SJCRH30 (cell line): ENCODE data around the gene RTL9. TPM values are rescaled to one million over a fixed set of nuclear protein-coding genes. Genes with fewer than 3 reads are reported as not detected.
"Not testable (repeated sequence)": the region's sequence is repeated elsewhere in the genome, so short reads cannot be mapped to it uniquely, and the experiment has no call there.

Source experiments
- DNase-seq, 2 experiments: peaks; one replicate each; pipeline ENCODE4 v3.0.0-alpha.2; 2015 to 2020
- H3K27ac ChIP-seq: fragments of 250-450 bp; sonication (Bioruptor Pico); 2 replicates; pipeline ENCODE4 v1.5.1; 2020; ENCODE audit warnings: mild to moderate bottlenecking, moderate library complexity
- H3K27me3 ChIP-seq: fragments of 250-450 bp; sonication (Bioruptor Pico); 2 replicates; pipeline ENCODE4 v1.5.1; 2020; ENCODE audit warnings: mild to moderate bottlenecking, moderate library complexity
- H3K36me3 ChIP-seq: fragments of 250-450 bp; sonication (Bioruptor Pico); 2 replicates; pipeline ENCODE4 v1.5.1; 2020; ENCODE audit warnings: mild to moderate bottlenecking, moderate library complexity
- H3K4me1 ChIP-seq: fragments of 250-450 bp; sonication (Bioruptor Pico); 2 replicates; pipeline ENCODE4 v1.5.1; 2020; ENCODE audit warnings: mild to moderate bottlenecking, moderate library complexity
- H3K4me3 ChIP-seq: fragments of 250-450 bp; sonication (Bioruptor Pico); 2 replicates; pipeline ENCODE4 v1.5.1; 2020; ENCODE audit warnings: mild to moderate bottlenecking, moderate library complexity
- H3K9me3 ChIP-seq: fragments of 250-450 bp; sonication (Bioruptor Pico); replicated peaks from 2 replicates; pipeline ENCODE4 v1.5.1; 2020; ENCODE audit warnings: mild to moderate bottlenecking, moderate library complexity
- total RNA-seq: library from RNA; depleted of rRNA; stranded (reverse); fragments of >200 nt; shearing (Covaris generic); gene quantifications from 2 replicates; pipeline ENCODE4 v1.2.3, GENCODE V29; 2014

RTL9 gene
- total RNA-seq, 1 experiment from 2014 or later: 2.0 TPM

DNA sequence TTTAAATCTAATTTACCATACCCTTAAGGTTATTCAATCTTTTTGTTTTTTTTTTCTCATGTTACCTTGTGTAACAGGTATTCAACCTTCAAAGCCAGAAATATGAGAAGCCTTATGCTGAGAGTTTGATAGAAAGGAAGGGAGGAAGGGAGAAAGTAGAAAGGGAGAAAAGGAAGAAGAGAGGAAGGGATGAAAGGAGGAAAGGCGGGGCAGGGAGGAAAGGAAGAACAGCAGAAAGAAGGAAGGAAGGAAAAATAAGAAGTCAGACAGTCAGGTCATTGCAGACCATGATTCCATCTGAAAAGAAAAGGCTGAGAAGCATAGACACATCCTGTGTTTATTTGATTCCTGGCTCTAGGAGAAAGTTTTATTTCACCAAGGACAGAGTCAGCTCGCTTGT, 30.9 kb downstream of the RTL9 start:
- H3K36me3 ChIP-seq: no peaks in the 10 kb centered on the region
- H3K4me3 ChIP-seq: no peak overlapping the region
- DNase-seq: no peak
- no peaks in the 10 kb centered on the region for H3K27me3 ChIP-seq
- H3K4me1 ChIP-seq: peaks cover 3% of the 10 kb centered on the region; the same call in 1 of the 2 replicates
- H3K9me3 ChIP-seq: no peaks in the 10 kb centered on the region
- H3K27ac ChIP-seq: no peak overlapping the region

DNA sequence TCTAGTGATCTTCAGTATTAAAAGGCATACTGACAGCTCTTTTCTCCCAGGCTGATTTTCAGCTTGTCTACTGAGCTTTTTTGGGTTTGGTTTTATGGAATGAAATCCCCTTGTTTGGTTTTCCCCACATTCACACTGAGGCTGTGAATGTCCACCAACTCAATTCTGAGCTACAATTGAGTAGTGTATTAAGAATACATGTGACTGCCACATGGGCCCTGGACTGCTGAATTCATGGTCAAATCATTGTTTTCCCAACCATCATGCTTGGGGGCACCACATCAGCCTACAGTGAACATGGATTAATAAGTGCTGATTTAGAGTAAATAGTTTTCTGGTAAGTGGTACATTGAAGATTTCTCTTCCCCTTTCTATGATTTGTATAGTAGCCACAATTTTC, 32.4 kb downstream of the RTL9 start:
- no peak overlapping the region for H3K4me3 ChIP-seq
- no peak overlapping the region for H3K27ac ChIP-seq
- H3K36me3 ChIP-seq: no peaks in the 10 kb centered on the region
- H3K4me1 ChIP-seq: peaks cover 9% of the 10 kb centered on the region; the same call in 1 of the 2 replicates
- DNase-seq: no peak
- H3K27me3 ChIP-seq: no peaks in the 10 kb centered on the region
- no peaks in the 10 kb centered on the region for H3K9me3 ChIP-seq

DNA sequence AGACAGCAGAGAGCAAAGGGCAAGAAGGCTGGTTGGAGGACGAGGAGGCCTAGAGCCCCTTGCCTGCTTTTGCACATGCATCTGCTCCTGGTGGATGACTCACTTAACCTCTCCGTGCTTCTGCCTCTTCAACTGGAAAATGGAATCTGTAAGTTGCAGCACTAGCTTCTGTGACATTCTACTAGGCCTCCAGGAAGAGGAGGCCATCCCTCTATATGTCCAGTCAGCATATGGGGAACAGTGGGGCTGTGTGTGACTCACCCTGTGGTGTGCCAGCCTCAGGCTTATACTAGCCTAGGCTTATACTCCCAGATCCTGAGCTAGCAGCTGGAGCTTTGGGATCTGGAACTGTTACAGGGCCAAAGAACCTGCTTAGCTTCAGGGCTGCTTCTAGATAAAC, 36.0 kb downstream of the RTL9 start:
- Histone ChIP-seq H3K9me3 (no peaks in the 10 kb centered on the region), H3K27ac (peak overlapping the region; percentile 56), H3K27me3 (no peaks in the 10 kb centered on the region), H3K4me1 (peaks cover 9% of the 10 kb centered on the region; the same call in 1 of the 2 replicates), H3K4me3 (no peak overlapping the region), H3K36me3 (no peaks in the 10 kb centered on the region)
- peak; percentile 65 to 73 for DNase-seq

DNA sequence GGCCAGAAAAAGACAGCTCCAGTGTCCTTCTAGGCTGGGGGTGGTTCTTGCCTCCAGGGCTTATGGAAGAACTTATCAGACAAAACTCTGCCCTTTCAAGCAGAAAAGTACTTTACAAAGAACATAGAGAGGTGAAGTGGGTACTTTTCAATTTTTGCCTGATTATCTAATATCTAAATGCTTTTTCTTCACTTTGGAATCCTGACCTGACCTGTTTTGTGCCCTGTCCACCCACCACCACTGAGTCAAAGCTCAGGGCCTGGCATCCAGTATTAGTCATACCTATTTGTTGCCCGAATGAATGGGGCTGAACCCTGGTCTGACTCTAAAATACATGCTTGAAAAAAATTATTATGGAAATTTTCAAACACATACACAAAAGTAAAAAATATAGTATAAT, 37.2 kb downstream of the RTL9 start:
- Histone ChIP-seq H3K36me3 (no peaks in the 10 kb centered on the region), H3K27me3 (no peaks in the 10 kb centered on the region), H3K4me1 (peaks cover 9% of the 10 kb centered on the region; the same call in 1 of the 2 replicates), H3K27ac (no peak overlapping the region), H3K9me3 (no peaks in the 10 kb centered on the region), H3K4me3 (no peak overlapping the region)
- DNase-seq: no peak

DNA sequence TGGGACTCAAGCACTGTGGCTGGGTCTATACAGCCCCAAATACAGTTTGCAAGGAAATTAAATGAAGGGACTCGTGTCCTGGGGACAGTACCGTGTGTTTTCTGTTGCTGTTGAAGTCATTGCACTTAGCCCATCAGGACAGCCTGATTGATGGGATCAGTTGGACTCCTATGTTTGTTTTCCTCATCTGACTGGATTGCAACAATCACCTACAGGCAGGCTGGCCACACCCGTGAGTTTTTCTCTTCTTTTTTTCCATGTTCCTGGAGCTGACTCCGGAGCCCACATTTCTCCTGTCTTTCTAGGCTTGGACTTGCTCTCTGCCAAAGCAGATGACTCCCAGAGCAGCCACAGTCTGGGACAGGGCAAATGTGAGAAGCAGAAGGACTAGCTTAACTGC, 38.1 kb downstream of the RTL9 start:
- no peak for DNase-seq
- H3K9me3 ChIP-seq: no peaks in the 10 kb centered on the region
- no peaks in the 10 kb centered on the region for H3K27me3 ChIP-seq
- no peaks in the 10 kb centered on the region for H3K36me3 ChIP-seq
- no peak overlapping the region for H3K27ac ChIP-seq
- H3K4me3 ChIP-seq: no peak overlapping the region
- H3K4me1 ChIP-seq: peaks cover 9% of the 10 kb centered on the region; the same call in 1 of the 2 replicates

DNA sequence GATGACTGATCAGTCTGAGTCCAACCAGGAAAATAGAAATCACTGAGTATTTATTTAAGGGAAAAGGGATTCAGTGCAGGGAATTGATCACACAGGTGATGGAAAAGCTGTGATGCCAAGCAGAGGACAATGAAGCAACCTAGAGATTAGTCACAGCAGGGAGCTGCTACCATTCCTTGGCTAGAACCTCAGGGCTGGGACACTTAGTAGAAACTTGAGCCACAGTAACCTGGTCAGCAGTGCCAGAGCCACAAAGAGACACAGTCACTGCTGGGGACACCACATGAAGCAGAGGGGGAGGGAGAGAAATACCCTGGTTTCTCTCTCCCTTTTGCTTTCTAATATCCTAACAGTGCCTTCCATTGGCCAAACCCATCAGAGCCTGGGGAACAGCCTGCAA, 38.7 kb downstream of the RTL9 start:
- H3K9me3 ChIP-seq: no peaks in the 10 kb centered on the region
- H3K4me3 ChIP-seq: no peak overlapping the region
- H3K27me3 ChIP-seq: no peaks in the 10 kb centered on the region
- no peaks in the 10 kb centered on the region for H3K36me3 ChIP-seq
- H3K4me1 ChIP-seq: peaks cover 9% of the 10 kb centered on the region; the same call in 1 of the 2 replicates
- H3K27ac ChIP-seq: no peak overlapping the region
- no peak for DNase-seq

DNA sequence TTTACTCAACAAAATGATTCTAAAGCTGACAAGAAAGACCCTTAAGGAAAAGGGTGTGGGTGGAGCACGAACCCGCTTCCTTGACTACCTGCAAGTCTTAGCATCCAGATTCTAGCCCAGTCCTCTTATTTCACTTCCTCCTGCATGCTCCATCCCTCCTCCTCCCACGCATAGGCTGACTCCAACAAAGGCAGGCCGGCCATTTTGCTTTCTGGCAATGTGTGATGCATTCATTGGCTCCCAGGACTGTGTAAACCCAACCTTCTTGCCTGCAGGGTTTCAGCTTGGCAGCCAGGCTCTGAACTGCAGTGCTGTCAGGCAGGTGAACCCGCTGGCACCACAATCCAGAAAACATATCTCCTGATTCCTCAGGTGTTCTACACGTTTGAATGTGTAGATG, 39.3 kb downstream of the RTL9 start:
- Histone ChIP-seq H3K27ac (no peak overlapping the region), H3K27me3 (no peaks in the 10 kb centered on the region), H3K4me3 (no peak overlapping the region), H3K36me3 (no peaks in the 10 kb centered on the region), H3K4me1 (peaks cover 10% of the 10 kb centered on the region; the same call in 1 of the 2 replicates), H3K9me3 (no peaks in the 10 kb centered on the region)
- no peak for DNase-seq

DNA sequence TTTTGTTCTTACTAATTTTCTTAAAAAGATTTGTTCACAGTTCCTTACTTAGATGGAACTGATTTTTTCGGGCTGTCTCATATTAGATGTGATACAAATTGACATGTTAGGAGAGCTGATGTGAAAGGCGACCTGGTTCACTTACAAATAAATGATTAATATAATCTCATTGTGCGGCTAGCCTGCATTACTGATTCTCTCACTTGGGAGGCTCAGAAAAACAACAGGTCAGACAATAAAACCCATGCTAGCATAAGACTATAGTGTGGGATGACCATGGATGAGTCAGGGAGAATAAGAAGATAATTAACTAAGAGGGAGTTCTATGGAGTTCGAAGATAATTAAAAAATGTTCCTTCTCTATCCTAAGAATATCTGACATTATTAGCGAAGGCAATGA, 40.8 kb downstream of the RTL9 start:
- H3K9me3 ChIP-seq: no peaks in the 10 kb centered on the region
- no peak for DNase-seq
- H3K27me3 ChIP-seq: no peaks in the 10 kb centered on the region
- H3K4me1 ChIP-seq: peaks cover 8% of the 10 kb centered on the region; the same call in 1 of the 2 replicates
- H3K27ac ChIP-seq: no peak overlapping the region
- no peak overlapping the region for H3K4me3 ChIP-seq
- H3K36me3 ChIP-seq: no peaks in the 10 kb centered on the region

DNA sequence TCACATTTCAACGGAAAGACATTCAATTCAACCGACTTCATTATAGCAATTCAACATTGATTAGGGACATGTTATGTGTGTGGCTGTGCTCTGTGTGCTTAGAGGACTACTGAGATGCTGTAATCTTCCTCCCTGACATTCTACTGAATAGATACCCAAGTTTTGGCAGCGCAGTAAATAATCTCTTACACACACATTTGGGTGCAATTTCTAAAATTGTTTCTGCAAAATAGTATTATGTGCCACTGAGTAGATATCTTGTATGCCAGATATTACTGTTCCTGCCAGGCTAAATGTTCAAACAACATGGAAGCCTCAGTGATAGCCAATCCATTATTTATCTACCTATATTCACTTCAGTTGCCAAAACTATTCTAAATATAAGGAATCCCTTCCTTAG, 41.3 kb downstream of the RTL9 start:
- H3K27ac ChIP-seq: no peak overlapping the region
- no peak for DNase-seq
- no peaks in the 10 kb centered on the region for H3K27me3 ChIP-seq
- no peaks in the 10 kb centered on the region for H3K9me3 ChIP-seq
- H3K36me3 ChIP-seq: no peaks in the 10 kb centered on the region
- H3K4me3 ChIP-seq: no peak overlapping the region
- H3K4me1 ChIP-seq: peaks cover 7% of the 10 kb centered on the region; the same call in 1 of the 2 replicates

DNA sequence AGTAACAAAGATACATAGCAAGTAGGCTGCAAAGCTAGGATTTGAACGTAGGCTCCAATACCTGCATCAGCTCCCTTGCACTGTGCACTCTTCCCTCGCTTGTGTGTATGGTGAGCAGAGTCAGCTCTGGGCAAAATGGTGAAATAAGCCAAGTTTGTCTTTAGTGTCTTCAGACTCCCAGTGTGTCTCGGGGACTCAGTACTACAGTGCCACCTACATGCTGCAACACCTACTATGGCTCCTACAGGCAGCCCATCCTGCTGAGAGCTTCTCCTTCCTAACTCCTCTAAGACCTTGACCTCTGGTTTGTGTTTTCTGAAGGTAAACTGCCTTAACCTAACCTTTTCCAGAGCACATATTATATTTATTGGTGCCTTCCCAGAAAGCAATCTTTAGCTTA, 42.5 kb downstream of the RTL9 start:
- 0 out of 2 replicates have a peak, but pooled peaks cover 2% of the 10 kb centered on the region for H3K4me1 ChIP-seq
- H3K4me3 ChIP-seq: no peak overlapping the region
- no peak overlapping the region for H3K27ac ChIP-seq
- H3K27me3 ChIP-seq: no peaks in the 10 kb centered on the region
- no peak for DNase-seq
- H3K36me3 ChIP-seq: no peaks in the 10 kb centered on the region
- H3K9me3 ChIP-seq: no peaks in the 10 kb centered on the region

DNA sequence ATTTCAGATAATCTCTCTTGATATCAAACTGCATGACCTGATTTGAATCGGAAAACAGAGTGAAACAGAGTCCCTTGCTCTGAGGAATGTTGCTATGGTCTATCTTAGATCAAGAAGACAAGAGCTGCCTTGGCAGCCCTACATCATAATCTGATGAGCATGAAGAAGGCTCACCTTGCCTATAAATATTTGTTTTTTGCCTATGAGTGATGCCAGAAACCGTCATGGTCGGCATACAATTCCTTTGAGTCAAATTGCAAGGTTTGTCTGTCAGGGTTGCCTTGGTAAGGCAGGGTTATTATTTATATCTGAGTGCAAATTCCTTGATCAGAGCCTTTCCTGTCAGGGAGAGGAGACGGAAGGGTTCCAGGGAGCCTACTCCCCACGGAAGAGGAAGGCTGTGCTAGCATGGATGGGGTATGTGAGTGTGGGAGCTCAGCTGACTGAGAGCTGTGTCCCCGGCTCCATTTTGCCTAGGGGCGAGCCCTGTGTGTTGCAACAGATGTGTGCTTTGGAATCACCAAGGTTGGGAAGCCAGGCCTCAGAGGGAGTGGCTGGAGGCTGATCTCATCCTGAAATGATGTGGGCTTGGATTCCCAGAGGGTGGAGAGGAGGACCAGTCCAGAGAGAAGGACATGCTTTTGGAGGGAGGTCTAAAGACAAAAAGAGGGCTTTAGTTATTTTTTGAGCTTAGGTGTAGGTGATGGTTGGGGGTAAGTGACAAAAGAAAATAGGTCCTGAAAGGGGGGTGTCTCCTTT, 43.6 kb downstream of the RTL9 start:
- no peaks in the 10 kb centered on the region for H3K36me3 ChIP-seq
- H3K27ac ChIP-seq: peak overlapping the region; percentile 20; the same call in 1 of the 2 replicates
- no peaks in the 10 kb centered on the region for H3K9me3 ChIP-seq
- DNase-seq: peak; percentile 62 to 63
- no peak overlapping the region for H3K4me3 ChIP-seq
- H3K27me3 ChIP-seq: no peaks in the 10 kb centered on the region
- H3K4me1 ChIP-seq: 0 out of 2 replicates have a peak, but pooled peaks cover 2% of the 10 kb centered on the region

DNA sequence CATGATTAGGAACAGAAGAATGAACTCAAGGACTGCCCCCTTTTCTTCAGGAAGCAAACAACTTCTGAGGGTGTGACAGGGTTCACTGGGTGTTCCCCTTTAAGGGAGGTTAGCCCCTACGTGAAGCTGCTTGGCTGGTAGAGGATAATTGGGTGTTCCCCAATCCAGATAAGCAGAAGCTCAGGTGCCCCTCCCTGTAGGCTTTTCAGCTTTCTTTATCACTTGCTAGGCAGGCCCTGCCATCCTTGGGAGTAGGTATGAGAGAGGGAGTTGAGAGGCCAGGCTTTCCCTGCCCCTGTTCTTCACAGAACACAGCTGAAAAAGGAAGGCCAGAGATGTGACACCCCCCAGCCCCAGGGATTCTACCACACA, 44.2 kb downstream of the RTL9 start:
- Histone ChIP-seq H3K27me3 (no peaks in the 10 kb centered on the region), H3K9me3 (no peaks in the 10 kb centered on the region), H3K27ac (peak overlapping the region; percentile 20; the same call in 1 of the 2 replicates), H3K36me3 (no peaks in the 10 kb centered on the region), H3K4me3 (no peak overlapping the region), H3K4me1 (0 out of 2 replicates have a peak, but pooled peaks cover 2% of the 10 kb centered on the region)
- DNase-seq: no peak

DNA sequence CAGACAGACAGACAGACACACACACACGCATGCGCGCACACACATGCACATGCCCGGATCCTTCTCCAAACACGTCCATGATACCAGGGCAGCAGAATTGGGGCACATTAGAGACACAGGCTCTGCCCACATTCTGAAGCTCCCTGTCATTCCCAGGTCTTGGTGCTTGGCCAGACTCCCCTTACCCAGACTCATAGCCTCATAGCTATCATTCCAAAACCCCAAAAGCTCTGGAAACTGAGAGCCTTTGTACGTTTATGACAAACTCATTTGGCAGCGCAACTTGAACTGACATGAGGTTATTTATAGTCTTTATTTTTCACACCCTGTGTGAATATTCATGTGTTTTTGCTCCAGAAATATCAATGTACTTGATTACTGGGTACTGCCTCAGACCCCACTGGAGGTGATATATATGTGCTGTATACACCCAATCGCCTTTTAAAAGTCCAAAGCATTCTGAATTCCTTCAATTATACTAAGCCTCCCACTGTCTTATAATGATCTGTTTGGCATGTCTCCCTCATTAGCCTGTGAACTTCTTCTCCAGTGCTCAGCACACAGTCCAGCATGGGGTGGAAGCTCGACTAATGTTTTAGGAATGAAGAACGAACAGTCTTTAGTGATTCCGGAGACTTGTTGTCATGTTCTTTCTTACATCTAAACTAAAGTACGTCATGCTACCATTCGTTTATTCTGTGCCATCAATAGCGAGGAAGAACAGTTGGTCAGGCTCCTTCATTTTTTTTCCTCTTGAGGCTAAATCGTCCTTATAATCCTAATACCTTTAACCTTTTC, 45.0 kb downstream of the RTL9 start:
- H3K4me3 ChIP-seq: no peak overlapping the region
- 0 out of 2 replicates have a peak, but pooled peaks cover 2% of the 10 kb centered on the region for H3K4me1 ChIP-seq
- no peaks in the 10 kb centered on the region for H3K9me3 ChIP-seq
- H3K27ac ChIP-seq: no peak overlapping the region
- H3K36me3 ChIP-seq: no peaks in the 10 kb centered on the region
- H3K27me3 ChIP-seq: no peaks in the 10 kb centered on the region
- no peak for DNase-seq

DNA sequence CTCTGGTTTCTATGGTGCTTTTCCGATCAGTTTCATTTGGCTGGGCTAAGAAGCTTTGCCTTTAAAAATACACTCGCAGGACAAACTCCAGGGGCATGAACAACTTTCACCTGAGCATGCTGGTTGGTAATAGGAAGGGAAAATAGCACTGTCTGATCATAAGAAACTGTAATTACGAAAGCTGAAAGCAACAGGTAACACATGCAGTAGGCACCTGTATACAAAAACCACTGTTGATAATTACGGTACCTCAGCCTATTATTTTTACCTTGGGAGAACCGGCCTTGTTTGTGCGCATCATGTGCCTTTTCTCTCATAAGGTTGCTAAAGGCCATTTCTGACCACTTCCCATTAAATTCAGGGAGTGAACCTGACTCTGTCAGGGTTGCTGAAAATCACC, 45.7 kb downstream of the RTL9 start:
- H3K27me3 ChIP-seq: no peaks in the 10 kb centered on the region
- H3K36me3 ChIP-seq: no peaks in the 10 kb centered on the region
- H3K9me3 ChIP-seq: no peaks in the 10 kb centered on the region
- no peak for DNase-seq
- no peak overlapping the region for H3K27ac ChIP-seq
- H3K4me1 ChIP-seq: 0 out of 2 replicates have a peak, but pooled peaks cover 2% of the 10 kb centered on the region
- no peak overlapping the region for H3K4me3 ChIP-seq

DNA sequence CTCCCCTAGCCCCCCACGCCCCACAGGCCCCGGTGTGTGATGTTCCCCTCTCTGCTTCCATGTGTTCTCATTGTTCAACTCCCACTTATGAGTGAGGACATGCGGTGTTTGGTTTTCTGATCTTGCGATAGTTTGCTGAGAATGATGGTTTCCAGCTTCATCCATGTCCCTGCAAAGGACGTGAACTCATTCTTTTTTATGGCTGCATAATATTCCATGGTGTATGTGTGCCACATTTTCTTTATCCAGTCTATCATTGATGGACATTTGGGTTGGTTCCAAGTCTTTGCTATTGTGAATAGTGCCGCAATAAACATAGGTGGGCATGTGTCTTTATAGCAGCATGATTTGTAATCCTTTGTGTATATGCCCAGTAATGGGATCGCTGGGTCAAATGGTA, 47.6 kb downstream of the RTL9 start:
- DNase-seq, H3K4me3 ChIP-seq, H3K27ac ChIP-seq, H3K36me3 ChIP-seq, H3K9me3 ChIP-seq, H3K27me3 ChIP-seq, H3K4me1 ChIP-seq: not testable (repeated sequence)
